ENCODE measurements around the gene TEF. TPM values are rescaled to one million over a fixed set of nuclear protein-coding genes. Genes with fewer than 3 reads are reported as not detected.
A peak's percentile ranks its signal among the peaks of the same experiment; 100 is the strongest.

TEF gene, protein sequence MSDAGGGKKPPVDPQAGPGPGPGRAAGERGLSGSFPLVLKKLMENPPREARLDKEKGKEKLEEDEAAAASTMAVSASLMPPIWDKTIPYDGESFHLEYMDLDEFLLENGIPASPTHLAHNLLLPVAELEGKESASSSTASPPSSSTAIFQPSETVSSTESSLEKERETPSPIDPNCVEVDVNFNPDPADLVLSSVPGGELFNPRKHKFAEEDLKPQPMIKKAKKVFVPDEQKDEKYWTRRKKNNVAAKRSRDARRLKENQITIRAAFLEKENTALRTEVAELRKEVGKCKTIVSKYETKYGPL
- 14.5 TPM for total RNA-seq

DNA sequence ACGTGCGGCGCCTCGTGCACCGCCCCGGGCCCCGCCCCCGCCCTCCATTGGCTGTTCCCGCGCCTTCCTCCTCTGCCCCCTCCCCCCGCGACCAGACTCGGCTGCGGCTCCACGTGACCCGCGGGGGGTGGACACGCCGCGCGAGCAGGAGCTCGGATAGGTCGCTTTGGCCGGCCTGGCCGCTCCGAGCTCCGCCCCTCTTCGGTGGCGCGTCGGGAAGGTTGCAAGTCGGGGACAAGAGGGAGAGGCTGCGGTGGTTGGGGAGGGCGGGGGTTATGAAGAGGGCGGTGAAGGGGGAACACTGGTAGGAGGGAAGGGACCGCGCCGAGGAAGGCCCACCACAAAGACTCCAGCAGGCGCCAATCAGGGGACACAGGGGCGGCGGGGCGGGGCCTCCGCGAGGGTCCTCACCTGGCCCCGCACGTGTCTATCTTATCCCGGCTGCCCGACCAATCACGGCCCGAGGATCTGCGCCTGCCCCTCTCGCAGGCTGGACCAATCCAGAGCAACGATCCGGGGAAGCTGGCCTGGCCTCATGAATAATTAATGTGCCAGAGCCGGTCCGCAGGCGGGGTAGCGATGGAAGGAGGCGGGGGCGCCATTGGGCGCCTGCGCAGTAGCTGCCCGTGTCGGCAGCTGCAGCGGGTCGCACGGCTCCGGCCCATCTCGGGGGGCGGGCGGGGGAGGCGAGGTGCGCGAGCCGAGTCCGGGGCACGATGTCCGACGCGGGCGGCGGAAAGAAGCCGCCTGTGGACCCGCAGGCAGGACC lies at the start of gene TEF:
Gene TEF, plus strand, starts transcription at position 614 of the 769 bp plus-strand sequence. Its CDS starts 103 bp downstream, at position 717.
- peak; percentile 99 for DNase-seq

DNA sequence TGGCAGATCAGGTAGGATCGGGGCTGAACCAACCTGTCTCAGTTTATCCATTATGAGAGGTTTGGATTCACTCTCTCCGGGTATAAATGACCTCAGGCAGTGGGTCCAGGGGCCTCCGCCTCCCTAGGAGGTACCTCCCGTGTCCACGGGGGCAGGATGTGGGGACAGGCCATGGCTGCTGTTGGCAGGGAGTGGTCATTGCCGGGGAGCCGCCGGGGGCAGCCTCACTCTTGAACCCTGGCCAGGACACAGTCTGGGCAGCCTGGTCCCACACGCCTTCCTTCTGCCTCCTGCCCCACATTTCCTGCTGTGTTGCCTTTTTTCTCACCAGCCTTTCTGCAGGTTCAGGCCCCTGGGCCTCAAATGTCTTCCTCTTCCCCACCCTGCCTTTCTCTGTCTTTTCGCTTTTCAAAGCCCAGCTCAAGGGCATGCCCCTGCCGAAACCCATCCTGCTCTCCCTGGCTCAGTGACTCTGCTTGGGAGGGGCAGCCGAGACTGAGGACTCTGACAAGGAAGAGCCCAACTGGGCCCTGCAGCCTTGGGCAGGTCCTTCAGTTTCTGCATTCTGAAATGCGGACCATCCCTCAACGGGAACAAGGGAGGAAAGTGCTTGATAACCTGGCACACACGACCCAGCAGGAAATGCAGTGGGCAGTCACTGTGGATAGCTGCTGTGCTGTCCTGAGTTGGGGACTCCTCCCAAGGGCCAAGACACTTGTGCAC lies 49.4 kb upstream of the TEF start:
- no peak for DNase-seq

DNA sequence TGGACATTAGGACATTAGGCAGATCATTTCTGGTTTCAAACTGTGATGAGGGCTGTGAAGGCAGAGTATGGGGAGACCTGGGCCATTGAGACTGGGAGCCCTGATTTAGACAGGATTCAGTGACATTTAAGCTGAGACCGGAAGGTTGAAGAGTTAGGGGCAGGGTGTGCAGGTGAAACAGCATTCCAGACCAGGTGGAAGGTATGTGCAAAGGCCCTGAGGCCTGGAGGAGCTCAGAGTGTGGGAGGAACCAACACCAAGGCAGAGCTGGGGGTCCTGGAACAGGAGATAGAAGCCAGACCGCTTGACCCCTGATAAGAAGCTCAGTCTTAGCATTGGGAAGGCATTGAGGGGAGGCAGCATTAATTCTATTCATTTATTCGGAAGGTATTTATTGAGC lies 47.9 kb upstream of the TEF start:
- no peak for DNase-seq

DNA sequence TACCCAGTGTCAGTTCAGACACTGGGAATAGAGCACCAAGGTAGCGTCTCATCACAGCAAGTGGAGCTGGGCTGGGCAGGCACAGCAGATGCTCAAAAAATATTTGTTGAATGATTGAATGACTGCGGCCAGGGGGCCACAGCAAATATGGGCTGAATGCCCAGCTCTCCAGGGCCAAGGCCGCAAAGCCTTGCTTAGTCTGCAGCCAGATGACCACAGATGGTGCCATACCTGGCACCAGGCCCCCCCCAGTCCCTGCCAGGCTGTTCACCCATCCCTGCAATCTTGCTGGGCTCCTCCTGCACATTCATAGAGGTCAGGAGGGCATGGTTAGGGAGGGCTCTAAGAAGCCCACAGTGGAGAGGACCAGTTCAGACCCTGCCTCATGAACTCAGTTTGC lies 47.5 kb upstream of the TEF start:
- DNase-seq, result no peak

DNA sequence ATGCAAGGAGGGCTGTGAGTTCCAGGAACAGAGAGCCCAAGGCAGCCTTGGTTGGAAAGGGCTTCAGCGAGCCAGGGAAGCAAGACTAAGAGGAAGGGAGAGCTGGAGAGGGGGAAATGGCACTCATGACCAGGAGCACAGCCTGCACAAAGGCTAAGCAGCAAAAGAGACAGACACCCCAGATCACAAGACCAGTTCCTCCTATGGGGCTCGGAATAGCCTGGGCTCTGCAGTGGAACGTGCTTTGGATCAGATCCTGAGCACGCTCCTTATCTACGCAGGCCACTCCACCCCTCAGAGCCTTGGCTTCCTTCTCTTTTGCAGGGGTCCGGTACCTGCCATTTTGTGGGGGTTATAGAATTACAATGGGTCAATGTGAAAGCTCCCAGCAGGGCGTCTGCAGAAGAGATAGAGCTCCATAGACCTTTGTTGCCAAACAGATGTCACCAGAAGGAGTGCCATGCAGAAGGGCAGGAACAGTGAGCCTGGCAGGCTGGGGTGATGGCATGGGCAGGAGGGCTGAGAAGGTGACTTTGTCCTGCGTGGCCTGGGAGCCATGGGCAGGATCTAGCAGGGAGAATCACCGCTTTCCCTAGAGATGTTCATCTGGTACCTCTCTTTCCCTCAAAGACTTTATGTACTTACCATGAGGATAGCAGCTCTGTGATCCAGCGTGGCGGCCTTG lies 46.6 kb upstream of the TEF start:
- DNase-seq, result no peak

DNA sequence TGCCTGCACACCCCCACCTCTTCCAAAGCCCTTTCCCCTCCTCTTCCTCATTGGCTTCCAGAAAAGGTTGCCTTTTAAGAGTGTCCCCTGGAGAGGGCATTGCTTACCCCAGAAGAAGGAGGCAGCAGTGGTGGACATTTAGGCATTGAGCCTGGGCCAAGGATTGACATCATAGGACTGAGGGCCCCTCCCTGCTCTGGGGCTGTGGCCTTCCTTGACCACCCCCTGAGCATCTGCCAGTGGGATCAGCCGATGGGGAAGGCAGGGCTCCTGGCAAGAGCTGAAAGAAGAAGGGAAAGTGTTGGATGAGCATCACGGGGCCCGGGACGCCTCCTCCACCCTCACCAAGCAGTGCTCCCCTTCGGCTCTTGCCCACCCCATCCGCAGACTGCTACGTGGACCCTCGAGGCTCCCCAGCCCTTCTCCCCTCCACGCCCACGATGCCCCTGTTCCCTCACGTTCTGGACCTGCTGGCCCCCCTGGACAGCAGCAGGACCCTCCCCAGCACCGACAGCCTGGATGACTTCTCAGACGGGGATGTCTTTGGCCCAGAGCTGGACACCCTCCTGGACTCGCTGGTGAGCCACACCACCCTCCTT lies 43.0 kb upstream of the TEF start:
- DNase-seq, result no peak

DNA sequence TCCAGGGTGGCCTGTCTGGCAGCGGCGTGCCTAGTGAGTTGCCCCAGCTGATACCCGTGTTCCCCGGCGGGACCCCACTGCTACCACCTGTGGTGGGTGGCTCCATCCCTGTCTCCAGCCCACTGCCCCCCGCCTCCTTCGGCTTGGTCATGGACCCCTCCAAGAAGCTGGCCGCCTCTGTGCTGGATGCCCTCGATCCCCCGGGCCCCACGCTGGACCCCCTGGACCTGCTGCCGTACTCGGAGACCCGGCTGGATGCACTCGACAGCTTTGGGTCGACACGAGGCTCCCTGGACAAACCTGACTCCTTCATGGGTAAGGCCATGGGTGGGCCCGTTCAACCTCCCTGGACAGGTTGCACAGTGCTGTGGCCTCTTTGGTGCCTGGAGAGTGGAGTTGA lies 41.9 kb upstream of the TEF start:
- DNase-seq, result no peak

DNA sequence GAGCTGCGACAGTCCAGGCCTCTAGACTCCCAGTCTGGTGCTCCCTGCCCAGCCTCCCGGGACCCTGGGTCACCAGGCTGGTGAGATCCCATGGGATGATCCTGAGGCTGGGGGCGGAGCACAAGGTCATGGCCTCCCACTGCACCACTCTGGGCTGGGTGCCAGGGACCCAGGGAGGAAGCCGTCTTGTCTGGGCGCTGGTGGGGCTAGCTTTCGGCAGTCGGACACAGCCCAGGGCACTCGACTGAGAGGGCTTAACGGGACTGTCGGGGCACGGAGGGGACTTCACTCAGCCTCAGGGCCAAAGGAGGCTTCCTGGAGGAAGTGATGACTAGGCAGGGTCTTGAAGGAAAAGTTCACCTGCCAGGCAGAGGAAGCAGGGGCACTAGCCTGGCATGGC lies 41.4 kb upstream of the TEF start:
- no peak for DNase-seq

DNA sequence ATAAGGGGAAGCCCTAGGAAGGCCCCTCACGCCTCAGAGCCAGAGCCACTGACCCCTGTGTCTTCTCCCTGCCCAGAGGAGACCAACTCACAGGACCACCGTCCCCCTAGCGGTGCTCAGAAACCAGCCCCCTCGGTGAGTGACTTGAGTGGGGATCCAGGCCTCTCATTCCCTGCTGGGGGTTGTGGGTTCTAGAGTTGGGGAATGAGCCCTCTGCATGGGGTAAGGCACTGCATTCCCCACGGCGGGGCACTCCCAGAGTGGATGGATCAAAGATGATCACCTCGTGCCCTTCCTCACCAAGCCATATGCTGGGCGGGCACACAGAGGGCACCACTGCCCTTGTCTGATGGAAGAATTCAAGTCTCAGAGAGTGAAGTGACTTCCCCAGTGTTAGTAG lies 40.7 kb upstream of the TEF start:
- no peak for DNase-seq

DNA sequence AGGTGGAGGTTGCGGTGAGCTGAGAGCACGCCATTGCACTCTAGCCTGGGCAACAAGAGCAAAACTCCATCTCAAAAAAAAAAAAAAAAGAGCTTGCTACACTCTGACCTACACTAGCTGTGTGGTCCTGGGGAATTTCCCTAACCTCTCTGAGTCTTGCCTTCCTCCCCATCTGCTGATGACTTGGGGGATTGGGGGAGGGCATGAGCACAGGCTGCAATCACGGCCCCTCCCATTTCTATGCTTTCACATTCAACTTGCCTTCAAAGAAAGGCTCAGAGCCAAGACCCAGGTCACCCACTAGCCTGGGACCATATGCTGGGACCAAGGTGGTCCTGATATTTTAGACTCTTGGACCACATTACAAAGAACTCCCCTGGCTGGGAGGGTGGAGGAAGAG lies 39.8 kb upstream of the TEF start:
- DNase-seq, result no peak

DNA sequence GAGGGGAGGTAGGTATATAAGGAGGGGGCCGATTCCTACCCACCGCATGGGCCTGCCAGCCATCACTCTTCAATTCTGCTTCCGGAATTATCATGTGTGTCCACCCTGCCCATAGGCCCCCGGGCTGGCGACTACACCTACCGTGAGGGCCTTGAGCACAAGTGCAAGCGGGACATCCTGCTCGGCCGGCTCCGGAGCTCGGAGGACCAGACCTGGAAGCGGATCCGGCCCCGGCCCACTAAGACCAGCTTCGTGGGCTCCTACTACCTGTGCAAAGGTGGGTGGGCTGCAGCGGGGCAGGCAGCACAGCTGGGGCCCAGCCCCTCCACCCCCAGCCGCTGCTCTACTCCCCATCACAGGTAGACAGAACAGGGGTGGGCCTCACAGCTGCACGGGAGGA lies 38.4 kb upstream of the TEF start:
- no peak for DNase-seq

DNA sequence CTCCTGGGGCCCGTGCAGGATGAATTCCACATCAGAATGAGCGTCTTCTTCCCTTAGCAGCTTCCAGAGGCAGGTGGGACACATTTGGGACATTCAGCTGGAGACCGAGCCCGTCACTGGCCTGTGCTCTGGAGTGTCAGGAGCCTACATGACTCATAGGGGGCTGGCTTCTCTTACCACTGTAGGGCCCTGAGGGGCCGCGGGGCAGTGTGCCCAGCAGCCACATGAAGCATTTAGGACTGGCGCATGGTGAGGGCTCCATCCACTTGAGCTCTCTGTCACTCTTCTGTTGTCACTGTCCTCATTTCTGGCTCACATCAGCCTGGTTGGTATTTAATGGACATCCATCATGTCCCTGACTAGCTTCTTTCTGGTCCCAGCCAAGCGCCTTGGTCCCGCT lies 38.0 kb upstream of the TEF start:
- no peak for DNase-seq

DNA sequence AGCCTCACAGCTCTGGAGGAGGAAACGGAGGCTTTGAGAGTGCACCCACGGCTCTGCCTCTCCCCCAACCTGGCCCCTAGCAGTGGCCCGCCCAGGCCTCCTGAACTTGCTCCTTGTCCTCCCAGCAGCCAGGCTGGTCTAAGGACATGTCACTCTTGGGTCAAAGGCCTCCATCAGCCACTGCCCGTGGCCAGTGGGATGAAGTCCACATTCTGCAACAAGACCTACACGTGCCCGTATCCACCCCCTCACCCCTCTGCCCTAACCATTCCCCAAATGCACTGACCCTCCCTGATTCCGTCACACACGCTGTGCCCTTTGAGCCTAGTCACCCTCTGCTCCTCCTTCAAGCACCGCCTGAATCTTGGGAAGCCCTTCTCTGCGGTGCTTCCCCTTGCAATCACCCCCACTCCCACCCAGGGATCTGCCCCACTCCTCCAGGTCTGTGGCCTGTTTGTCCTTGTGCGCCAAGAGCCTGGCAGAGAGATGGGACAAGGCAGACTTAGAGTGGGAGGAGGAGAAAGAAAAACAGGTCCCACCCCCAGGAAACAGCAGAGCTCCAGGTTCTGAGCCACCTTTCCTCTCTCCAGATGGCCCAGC lies 37.5 kb upstream of the TEF start:
- DNase-seq, result no peak

DNA sequence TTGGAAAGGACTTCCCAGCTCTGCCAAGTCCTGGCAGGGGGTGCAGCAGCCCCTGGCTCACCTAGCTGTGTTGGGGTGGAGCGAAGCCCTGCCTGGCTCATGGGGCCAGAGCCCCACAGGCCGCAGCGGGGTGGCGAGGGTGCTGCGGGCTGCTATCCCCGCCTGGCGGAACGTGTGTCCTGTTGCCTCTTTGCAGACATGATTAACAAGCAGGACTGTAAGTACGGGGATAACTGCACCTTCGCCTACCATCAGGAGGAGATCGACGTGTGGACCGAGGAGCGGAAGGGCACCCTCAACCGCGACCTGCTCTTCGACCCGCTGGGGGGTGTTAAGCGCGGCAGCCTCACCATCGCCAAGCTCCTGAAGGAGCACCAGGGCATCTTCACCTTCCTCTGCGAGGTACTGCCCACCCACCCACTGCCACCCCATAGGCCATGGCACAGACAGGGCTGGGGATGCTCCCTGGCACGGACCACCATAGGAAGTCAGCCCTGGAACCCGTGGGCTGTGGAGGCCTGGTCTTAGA lies 35.9 kb upstream of the TEF start:
- no peak for DNase-seq

DNA sequence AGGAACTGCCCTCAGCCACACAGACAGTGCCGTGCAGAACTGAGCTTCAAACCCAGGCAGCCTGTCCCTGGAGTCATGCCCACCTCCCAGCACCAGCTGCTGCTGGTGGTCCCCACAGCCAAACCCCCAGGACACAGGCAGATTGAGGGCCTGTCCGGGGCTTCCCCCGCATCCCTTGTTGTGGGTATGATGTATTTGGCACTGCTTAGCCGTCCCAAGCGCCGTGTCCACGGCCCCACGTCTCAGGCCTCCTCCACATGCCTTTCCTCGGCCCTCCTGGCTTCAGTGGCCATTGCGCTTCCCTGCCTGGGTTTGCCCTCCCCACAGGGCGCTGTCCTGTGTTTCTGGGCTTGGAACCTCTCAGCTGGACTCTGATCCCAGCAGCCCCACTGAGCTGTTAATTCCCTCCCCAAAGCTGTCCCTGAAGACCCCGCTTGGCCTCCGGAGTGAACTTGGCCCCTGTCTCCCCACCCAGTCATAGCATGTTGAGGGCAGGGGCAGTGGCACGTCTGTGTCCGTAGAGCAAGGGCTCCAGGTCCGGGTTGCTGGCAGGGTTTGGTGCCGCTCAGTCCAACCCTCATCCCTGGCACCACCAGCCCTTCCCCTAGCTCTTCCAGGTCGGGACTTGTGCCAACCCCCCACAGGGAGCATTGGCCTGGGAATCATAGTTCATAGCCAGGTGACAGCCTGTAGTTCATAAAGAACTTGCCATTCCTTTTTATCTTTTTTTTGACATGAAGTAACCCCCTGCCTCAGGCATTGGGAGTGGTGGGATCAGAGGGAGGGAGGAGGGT lies 34.5 kb upstream of the TEF start:
- DNase-seq, result no peak

DNA sequence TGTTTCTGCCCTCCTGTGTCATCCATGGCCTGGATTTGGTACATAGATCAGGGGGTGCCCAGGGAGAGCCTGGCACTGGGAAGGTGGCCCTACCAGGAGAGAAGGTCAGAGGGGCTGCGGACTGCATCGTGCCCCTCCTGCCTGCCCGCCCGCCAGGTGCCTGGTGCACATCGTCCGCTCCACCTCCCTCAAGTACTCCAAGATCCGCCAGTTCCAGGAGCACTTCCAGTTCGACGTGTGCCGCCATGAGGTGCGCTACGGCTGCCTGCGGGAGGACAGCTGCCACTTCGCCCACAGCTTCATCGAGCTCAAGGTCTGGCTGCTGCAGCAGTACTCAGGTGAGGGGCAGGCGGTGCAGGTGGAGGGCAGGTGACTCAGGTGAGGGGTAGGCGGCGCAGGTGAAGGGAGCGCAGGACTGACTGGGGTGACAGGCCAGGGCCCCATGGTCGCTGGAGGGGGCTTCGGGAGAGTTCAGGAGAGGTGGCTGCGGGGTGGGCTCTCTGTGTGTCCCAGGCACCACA lies 32.7 kb upstream of the TEF start:
- no peak for DNase-seq

DNA sequence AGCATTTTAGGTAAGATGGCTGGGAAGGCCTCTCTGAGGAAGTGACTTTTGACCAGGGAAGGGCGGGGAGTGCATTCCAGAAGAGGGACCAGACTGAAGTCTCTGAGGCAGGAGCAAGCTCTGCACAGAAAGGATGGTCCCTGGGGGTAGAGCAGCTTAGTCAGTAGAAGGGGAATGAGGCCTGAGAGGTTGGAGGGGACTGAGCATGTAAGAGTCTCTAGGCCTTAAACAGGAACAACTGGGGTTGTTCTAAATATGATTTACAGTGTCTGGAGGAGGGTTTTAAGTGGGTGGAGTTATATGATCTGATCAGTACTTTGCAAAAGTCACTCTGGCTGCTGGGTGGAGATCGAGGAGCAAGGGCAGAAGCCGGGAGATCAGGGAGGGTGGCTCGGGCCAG lies 31.7 kb upstream of the TEF start:
- no peak for DNase-seq

DNA sequence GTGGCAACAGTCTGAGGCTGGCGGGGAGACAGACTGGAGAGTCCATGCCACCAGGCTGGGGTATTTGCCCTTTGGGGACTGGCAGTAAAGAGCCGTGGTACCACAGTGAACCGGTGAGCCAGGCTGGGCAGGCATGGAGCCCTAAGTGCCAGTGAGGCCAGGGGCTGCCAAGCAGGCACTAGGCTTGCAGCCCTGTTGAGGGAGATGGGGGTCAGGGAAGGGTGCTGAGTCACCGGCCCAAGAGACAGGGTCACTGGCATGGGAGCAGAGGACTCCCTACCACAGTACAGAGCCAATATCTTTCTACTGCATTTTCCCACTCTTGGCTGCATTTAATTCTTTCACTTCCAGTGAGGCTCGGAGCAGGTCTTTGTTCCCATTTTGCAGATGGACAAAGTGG lies 30.7 kb upstream of the TEF start:
- DNase-seq, result no peak

DNA sequence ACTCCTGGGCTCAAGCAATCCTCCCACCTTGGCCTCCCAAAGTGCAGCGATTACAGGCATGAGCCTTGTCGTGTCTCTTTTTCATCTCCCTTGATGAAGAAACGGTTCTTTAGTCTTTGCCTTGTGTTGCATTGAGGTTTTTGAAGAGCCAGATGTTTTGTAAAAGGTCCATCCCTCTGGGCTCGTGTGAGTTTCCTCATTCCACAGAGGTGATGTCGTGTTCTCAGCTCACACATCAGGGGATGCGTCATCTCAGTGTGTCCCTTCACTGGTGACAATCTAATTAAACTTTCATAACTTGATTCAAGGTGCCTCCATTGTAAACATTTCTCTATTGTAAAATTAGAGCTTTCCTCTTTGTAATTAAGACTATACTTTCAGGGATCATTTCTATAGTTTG lies 29.7 kb upstream of the TEF start:
- no peak for DNase-seq

DNA sequence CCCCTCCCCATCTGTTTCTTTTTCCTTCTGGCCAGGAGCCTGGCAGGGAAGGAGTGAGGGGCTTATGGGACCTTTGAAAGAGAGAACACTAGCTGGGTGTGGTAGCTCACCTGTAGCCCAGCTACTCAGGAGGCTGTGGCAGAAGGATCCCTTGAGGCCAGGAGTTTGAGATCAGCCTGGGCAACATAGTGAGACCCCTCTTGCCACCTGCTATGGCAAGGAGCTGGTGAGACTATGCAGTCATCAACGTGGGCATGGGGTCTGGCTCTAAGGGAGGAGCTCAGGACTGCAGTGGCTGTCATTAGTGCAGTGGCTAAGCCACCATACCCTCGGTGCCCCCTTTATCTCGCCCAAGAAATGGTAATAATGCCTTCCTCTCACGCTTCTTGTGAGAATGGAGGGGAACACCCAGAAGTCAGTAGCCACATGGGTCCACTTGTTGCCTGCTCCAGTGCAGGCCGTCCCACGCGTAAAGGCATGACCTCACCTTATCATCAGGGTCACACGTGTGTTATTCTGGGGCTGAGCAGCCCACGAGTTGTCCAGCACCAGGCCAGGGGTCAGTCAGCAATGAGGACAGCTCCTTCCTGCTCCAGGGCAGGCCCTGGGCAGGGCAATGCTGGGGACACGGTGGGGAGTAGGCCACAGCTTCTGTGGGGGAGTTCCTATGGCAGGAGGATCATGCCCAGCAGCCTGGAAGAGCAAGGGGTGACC lies 27.7 kb upstream of the TEF start:
- no peak for DNase-seq

Data from tongue (tissue), 2 donors.